ENCODE measurements around the gene SLC4A4.
"Not testable (repeated sequence)": the region's sequence is repeated elsewhere in the genome, so short reads cannot be mapped to it uniquely, and the experiment has no call there.

Gene SLC4A4

DNA sequence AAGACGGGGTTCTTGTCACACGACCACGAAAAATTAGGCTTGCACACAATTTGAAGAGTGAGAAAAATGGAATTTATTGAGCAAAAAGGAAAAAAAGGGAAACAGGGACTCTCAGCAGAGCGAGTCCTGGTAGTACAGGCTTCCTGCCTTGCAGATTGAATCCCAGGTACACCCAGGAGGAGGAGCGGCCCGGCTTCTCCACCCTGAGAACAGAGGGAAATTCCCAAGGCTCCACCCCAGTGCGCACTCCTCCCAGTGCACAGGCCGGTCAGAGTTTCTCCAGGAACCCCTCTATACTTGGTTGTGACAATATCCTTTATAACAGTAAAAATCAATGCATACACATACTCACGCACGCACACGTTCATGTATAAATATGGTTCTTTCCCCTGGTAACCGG is 22.0 kb downstream of the SLC4A4 start:
- DNase-seq: no peak

DNA sequence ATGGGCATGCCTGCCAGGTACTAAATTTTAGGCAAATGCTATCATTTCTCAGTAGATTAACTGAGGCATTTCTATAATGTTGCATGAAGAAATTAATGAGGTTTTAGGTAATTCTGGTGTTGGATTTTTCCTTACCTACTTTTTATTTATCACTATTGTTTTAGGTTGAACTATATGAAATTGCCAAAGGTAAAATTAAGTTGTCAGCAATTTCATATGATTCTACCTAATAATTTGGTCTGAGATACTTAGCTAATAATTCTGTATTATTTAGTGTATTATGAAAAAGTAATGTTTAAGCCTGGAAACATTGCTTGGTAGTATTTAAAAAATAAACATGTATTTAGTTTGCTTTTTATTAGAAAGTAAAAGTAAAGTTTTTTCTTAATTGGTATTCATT is 22.7 kb downstream of the SLC4A4 start:
- DNase-seq: no peak

DNA sequence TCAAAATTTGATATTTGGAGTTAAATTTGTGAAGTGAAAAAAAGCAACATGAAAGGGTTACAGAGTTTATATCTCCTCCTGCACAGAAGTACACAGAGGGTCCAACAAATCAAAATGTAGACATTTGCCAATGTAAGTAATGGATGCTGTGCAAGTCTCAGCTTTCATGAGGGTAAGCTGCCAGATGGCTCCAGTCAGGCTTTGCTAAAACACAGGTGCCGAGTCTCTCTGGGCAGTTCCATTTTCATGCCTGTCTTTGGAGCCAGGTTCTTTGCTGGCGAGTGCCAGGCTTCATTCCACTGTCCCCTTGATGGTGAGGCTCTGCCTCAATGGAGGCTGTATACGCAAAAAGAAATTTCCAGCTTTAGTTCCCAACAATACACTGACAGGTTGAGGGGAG is 27.9 kb downstream of the SLC4A4 start:
- DNase-seq: no peak

DNA sequence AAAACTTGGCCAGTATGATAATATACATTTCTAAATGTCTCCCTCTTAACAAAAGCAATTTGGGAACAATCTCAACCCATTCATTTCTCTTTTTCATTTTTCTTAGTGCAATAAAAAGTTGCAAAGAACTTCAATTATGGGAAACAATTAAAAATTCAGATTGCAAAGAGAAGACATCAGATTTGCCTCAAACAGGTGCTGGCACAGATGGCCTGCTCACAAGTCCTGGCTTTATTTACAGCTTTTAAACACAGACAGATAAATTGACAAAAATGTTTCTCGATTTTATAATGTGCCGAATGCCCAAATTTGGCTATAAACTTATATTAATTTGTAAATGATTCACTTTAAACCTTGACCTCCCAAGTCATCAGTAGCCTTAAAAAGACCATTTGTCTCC is 28.7 kb downstream of the SLC4A4 start:
- no peak for DNase-seq

DNA sequence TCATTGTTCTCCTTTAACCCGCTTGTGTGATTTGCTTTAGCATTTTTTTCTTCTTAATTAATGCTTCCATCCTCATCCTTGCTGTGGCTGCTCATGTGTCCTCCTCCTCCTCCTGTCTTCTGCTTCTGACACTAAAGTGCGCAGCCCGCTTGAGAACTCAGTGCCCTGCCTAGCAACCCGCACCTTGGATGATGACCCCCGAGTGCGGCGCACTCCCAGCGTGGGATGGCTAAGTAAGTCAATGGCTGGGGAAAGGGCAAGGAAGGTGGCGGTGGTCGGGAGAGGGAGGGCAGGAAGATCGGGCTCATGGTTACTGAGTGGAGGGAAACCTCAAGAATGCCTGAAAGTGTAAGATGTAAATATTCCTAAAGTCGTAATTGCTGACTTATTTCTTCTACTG is 30.1 kb downstream of the SLC4A4 start:
- DNase-seq: no peak

DNA sequence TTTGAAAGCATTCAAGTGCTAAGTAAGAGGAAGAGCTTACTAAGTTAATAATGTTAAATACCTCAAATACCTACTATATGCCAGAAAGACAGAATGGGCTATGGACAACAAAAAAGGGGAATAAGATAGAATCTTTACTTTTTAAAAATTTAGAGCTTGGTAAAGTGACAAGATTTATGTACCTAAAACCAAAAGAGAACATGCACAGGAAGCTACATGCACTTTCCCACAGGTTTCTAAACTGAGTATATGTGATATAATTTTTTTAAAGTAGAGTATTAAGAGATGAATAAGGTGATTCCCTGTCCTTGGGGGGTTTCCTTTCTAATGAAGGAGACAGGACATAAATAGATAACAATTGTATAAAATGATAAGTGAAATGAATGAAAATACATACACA is 30.7 kb downstream of the SLC4A4 start:
- no peak for DNase-seq

DNA sequence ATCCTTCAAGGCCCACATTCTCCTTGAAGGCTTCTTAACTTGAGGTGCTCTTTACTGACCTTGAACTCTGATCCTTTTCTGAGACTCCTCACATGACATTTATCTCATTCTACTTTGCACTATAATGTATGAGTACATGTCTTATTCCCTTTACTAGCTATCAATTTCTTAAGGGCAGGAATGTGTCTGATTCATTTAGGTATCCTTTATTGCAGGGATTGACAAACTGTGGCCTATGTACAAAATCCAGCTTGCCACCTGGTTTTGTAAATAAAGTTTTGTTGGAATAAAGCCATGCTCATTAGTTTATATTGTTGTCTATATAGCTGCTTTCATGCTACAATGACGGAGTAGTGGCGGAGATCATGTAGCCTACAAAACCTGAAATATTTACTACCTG is 36.7 kb downstream of the SLC4A4 start:
- DNase-seq: no peak

DNA sequence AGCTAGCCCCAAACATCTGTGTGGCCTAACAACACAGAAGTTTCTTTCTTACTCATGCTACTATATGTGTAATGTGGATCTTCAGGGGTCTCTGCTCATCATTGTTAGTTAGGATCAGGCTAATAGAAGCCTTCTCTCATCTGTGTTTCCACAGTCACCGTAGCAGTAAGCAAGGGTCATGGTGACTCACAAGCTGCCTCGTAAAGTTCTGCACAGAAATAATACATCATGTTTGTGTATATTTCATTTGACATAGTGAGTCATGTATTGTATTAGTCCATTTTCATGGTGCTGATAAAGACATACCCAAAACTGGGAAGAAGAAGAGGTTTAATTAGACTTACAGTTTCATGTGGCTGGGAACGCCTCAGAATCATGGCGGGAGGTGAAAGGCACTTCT is 38.7 kb downstream of the SLC4A4 start:
- no peak for DNase-seq

DNA sequence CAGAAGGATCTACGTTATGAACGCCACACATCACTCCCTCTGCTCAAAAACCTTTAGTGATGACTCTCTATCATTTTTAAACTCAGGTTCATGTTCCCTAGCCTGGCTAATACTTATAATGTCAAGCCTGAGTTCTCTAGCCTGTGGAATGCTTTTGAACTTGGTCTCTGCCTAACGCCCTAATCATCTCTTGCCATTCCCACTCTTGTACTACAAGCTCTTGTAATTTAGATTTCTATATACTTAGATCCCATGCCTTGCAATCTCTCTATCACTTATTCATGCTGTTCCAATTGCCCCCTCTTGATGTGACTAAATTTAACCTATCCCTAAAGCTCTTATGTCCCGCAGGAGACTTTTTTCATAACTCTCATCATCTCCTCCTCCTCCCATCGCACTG is 40.3 kb downstream of the SLC4A4 start:
- DNase-seq: no peak

DNA sequence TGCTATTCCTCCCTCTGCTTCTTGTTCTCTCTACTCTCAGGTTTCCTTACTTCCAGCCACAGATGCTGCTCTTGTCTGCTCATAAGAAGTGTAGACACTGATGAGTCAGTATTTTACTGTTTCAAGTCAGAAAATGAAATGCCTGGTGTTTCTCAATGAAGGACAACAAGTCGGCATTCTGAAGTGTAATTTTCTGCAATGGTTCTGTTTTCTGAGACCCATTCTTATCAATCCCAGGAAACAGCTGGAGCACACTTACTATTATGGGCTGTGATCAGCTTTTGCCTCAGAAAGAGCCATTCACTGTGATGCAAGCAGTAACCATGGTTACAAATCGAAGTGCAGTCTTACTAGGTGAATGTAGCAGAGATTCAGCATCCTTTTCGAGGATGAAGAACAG is 42.0 kb downstream of the SLC4A4 start:
- DNase-seq: no peak

DNA sequence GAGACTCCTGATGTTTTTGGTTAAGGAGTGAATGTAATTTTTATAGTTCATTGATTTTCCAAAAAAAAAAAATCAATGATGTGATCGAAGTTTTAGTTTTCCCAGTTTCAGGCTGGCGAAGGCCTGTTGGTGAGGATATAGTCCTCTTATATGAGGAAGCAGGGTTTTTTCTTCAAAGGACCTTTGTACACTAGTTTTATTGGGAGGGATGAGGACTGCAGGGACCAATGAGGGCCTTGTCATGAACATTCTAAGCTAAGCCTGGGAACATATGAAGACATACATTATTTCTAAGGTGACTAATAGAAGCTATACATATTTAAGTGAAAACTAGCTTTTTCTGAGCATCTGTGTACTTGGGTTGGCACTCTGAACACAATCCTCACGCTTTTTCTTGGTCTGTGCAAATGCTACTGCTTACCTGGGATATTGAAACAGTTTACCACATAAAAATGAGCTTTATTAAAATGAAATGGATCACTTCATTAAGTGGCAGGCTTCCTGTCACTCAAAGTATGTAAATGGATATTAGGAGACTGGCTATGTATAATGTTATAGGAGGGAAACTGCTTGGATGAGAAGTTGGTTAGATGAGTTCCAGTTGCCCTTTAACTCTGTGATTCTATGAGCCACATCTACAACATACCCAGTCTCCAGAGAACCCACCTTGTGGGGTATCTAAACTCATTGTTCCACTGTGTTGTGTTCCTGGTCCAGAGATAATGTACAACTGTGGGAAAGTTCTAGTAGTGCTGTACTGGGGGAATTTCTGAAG is 43.5 kb downstream of the SLC4A4 start:
- DNase-seq: no peak

DNA sequence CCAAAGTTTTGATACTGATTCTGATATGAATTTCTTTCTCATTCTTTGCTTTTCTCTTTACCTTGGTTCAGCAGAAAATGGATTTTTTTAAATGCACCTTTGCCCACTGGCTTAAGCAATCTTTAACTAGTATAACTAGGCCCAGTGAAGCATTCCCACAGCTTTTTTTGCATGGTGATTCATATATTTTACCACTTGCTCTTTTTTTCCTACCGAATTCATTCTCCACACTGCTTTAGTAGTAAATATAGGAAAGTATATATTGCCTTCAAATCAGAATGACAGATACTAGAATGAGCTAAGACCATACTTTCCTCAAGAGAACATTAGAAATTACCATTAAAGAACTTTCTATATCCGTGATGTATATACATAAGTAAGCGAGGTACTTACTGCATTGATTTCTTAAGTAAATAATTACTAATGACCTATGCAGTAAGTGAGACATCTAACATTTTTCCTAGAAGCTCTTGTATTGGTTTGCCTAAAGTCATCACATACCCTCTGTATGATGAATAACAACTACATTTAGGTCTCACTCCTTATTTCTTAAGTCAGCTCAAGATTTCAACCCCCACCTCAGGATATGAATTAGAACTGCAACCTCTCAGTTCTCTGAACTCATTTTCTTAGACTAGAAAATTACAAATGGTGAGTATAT is 44.2 kb downstream of the SLC4A4 start:
- DNase-seq: no peak

DNA sequence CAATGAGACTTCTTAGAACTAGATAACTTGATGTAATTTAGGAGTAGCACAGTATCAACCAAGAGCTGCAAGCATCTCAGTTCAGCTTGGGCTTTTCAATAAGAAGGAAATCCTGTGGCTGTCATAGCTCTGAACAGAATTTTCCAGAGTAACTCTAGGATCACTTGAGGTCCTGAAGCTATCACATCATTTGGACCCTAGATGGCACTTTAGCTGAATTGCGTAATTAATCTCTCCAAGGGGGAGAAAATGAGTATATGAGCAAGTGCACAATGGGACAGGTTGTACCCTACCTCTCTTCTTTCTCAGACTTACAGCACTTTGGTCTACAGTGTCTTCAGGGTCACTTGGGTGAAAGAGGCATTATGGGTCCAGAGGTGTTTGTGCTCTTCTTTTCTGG is 45.2 kb downstream of the SLC4A4 start:
- DNase-seq: no peak

DNA sequence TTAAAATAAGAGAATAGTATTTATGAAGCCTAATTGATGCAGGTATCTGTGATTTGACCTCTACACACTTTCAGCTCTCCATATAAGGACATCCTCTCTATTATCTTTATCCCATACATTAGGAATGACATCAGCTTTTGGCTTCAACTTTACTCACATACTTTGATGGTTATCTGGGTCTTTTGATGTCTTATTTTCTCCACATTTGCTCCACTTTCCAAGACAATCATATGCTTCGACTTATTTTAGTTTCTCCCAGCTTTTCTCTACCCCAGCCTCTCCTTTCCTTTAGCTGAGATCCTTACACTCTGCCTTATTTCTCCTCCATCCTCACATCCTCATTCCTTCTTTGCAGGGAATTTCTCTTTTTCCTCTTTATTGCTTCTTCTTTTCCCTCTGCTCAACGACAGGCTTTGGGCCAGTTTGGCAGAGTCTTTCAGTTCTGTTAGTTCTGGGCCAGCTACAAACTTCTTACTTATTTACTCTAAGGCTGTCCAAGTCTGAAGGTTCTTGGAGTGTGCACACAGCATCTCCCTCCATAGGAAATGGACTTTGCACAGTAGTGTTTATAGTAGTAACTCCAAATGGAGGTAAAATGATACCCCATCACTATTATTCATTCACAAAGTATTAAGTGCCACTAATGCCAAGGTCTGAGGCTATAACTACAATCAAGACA is 50.5 kb downstream of the SLC4A4 start:
- no peak for DNase-seq

DNA sequence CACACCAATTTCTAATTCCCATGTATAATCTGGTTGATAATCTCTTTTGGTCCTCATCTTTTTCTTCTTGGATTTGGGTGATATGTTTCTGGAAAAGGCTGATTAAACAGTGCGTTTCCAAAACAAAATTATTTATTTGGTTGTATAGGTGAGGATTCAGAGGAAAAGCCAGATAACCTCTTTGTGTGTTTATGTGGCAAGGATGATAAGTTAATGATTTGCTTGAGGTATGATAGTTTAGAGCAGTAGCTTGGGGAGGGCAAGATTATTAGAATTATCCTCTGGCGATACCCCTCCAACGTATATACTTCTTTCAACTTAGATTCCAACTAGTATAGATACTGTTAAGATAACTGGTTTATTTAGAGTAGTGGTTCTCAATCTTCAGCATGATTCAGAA is 53.3 kb downstream of the SLC4A4 start:
- no peak for DNase-seq

DNA sequence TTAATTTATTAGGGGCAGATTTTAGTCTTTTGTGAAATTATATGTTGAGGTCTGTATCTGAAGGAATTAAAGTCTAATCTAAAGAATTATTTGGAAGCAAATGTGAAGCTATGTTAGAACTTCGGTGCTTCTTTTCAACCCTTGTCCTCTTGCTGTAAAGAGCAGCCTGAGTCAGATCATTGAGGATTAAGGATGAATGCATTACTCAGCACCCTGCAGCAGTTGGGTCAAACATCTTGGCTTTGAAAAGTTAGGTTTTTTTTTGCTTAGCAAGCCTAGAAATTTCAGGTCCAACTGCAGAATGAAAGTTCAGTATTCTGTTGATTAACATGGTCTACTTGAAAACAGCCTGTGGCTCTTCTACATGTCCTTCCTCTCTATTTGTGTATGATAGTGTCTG is 57.6 kb downstream of the SLC4A4 start:
- DNase-seq: no peak

DNA sequence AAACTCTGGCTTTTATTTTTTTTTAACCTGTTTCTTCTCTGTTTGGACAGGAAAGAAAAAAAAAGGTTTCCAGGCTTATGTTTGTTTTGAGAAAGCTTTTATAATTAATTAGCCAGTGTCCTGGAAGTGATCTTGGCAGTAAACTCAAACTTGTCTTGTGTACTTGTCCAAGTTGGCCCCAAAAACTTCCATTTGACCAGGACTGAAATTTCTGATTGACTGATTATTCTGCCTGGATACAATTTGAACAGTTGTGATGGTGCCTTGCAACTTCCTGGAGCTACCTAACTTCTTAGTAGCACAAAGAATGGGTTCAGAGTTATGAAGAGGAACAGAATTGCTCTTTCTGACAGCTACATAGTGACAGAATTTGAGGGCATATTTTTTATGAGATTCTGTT is 62.0 kb downstream of the SLC4A4 start:
- DNase-seq: no peak

DNA sequence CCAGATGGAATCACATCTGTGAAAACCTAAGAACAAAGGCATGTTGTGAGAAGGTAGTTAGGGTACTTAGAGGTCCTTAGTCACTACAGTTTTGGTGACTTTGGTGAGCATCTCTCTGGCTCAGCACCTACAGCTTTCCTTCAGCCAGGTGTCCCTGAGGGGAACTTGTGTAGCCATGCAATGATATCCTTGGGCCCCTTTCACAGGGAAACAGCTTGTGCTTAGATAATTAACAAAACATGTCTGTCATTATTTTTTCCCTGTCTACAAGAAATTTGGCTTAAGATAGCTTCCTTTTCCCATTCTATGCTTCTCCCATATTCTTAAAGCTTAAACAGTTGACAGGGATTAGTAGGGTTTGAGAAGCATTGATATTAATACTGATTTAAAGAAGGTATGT is 63.8 kb downstream of the SLC4A4 start:
- no peak for DNase-seq

DNA sequence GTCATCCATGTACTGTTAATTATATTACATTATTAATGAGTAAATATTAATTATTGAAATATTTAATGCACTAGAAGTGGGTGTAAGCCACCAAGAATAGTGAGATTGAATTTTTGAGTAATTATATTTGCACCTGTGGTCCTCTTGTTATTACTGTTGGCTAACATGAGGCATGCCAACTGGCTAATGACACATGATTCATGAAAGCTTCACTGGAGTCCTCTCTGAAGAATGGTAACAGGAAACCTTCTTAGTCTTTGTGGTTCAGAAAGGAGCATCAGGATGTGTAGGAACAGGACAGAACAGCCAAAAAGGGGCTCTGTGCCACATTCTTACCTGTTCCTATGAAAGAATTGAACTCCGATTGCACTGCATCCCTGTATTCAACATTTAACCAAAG is 65.2 kb downstream of the SLC4A4 start:
- DNase-seq: no peak

DNA sequence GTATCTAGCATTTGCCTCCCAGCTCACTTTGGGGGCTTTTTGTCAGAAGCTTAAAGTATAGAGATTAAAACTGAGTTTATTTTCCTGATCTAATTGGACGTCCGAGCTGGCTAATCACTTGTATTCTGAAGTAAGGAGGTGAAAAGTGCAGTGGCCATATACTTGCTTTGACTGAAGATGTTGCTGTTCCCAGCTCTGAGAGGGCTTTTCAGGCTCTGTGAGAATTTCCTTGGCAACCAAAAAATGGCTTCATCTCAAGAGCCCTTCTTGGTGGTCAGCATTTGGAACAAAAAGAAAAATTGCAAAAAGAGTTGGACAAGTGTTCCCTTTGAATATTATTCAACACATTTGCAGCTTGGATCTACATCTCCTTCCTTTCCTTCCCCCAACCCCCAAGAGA is 67.0 kb downstream of the SLC4A4 start:
- DNase-seq: no peak

DNA sequence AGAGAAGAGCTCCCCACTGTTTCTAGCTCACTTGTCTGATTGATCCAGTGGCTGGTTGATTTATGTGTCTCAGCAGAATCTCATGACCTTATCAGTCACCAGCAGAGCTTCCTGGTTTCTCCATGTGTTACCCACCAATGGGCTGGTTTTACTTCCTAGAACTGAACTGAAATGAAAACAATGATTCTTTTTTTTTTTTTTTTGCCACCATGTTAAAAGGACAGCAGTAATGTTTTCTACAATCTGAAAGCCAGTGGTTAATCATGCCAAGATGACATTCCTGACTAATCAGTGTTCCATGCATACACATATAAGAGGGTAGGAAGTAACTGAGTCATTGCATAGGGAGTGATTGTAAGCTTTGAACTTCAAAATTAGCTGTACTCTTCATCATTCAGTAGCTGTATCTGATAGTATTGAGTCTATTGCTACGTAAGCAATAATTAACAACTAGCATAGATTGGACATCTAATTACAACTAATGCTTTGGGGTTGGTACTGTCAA is 67.7 kb downstream of the SLC4A4 start:
- no peak for DNase-seq

DNA sequence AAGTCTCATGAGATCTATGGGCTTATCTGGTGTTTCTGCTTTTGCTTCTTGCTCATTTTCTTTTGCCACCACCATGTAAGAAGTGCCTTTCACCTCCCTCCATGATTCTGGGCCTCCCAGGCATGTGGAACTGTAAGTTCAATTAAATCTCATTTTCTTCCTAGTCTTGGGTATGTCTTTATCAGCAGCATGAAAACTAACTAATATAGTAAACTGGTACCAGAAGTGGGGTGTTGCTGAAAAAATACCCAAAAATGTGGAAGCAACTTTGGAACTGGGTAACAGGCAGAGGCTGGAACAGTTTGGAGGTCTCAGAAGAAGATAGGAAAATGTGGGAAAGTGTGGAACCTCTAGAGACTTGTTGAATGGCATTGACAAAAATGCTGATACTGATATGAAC is 70.1 kb downstream of the SLC4A4 start:
- DNase-seq: not testable (repeated sequence)

DNA sequence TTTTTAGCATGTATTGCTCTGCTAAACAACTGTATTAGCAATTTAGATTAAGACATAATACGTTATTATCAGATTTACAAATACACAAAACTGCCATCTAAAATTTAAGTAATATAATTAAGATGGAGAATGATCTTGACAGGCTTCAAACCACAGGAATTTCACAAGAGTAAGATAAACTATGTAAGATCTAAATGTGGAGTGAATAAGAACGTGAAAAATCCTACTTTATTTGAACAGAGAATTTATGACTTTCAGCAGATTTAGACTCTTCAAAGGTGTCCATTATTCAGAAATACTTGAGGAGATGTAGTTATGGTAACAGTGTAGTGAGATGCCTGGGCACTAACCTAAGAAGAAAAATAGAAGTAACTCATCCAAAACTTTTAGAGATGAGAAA is 73.2 kb downstream of the SLC4A4 start:
- no peak for DNase-seq

DNA sequence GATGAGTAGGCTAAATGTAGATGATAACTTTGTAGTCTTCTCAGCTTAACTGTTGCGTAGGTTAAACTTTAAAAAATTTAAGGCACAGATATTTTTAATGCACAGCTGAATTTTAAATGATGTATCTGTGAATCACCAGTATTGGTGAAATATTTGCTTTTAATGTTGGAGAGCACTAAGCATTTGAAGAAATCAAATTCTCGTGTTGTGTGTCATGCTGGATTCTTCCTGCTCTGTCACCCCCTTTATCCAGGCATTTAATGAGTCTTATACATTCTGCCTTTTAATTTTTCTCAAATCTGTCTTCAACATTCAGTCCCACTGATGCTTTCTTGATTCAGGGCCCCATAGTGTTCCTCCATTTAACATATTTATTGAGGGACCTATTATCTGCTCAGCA is 76.7 kb downstream of the SLC4A4 start:
- DNase-seq: no peak

Data from stimulated activated naive CD4-positive, alpha-beta T cell treated with Interleukin-2 at 50 U/mL for 16 hours (primary cell).